GM23248 (cell line): Measurements from ENCODE around the gene KCP. TPM values are rescaled to one million over a fixed set of nuclear protein-coding genes. Genes with fewer than 3 reads are reported as not detected.

Source experiments
- DNase-seq: peaks from one replicate; pipeline ENCODE4 v3.0.0-alpha.2; 2015
- H2AFZ ChIP-seq: fragments of 200-600 bp; sonication (generic); 2 replicates; pipeline ENCODE4 v1.6.1; 2016; ENCODE audit warnings: antibody characterized with exemption
- H3F3A ChIP-seq: fragments of 200-600 bp; sonication (generic); 2 replicates; pipeline ENCODE4 v1.6.1; 2016; ENCODE audit warnings: mild to moderate bottlenecking, antibody characterized with exemption, mixed run types; ENCODE audit not compliant: insufficient read depth
- H3K27ac ChIP-seq: fragments of 200-600 bp; sonication (generic); 2 replicates; pipeline ENCODE4 v1.5.1; 2016; ENCODE audit warnings: mild to moderate bottlenecking
- H3K27me3 ChIP-seq: fragments of 200-600 bp; sonication (generic); replicated peaks from 2 replicates; pipeline ENCODE4 v1.6.1; 2016; ENCODE audit warnings: mild to moderate bottlenecking; ENCODE audit not compliant: insufficient read depth
- H3K36me3 ChIP-seq: fragments of 200-600 bp; sonication (generic); 2 replicates; pipeline ENCODE4 v1.6.1; 2016; ENCODE audit warnings: low read depth, mild to moderate bottlenecking
- H3K4me1 ChIP-seq: fragments of 200-600 bp; sonication (generic); 2 replicates; pipeline ENCODE4 v1.6.1; 2016; ENCODE audit warnings: mild to moderate bottlenecking; ENCODE audit not compliant: insufficient read depth
- H3K4me2 ChIP-seq: fragments of 200-600 bp; sonication (generic); one replicate; pipeline ENCODE4 v1.6.1; 2016; ENCODE audit warnings: mild to moderate bottlenecking; ENCODE audit not compliant: unreplicated experiment
- H3K4me3 ChIP-seq: fragments of 200-600 bp; sonication (generic); 2 replicates; pipeline ENCODE4 v1.5.1; 2016; ENCODE audit warnings: mild to moderate bottlenecking
- H3K79me2 ChIP-seq: fragments of 200-600 bp; sonication (generic); 2 replicates; pipeline ENCODE4 v1.6.1; 2016; ENCODE audit warnings: mild to moderate bottlenecking; ENCODE audit not compliant: insufficient read depth
- H3K9ac ChIP-seq: fragments of 200-600 bp; sonication (generic); 2 replicates; pipeline ENCODE4 v1.6.1; 2016; ENCODE audit warnings: mild to moderate bottlenecking
- H3K9me2 ChIP-seq: fragments of 200-600 bp; sonication (generic); 2 replicates; pipeline ENCODE4 v1.6.1; 2016; ENCODE audit warnings: mixed run types, mild to moderate bottlenecking, moderate library complexity; ENCODE audit not compliant: insufficient read depth
- H3K9me3 ChIP-seq: fragments of 200-600 bp; sonication (generic); one replicate; pipeline ENCODE4 v1.6.1; 2017; ENCODE audit warnings: low read depth
- H4K20me1 ChIP-seq: fragments of 200-600 bp; sonication (generic); 2 replicates; pipeline ENCODE4 v1.6.0; 2016; ENCODE audit not compliant: insufficient read depth
- EZH2 ChIP-seq: fragments of 200-600 bp; sonication (generic); IDR thresholded peaks from 2 replicates; pipeline ENCODE4 v1.6.1; 2018; ENCODE audit warnings: antibody characterized with exemption, mild to moderate bottlenecking; ENCODE audit not compliant: insufficient read depth, poor library complexity, severe bottlenecking
- EZH2phosphoT487 ChIP-seq: fragments of 200-600 bp; sonication (generic); IDR thresholded peaks from 2 replicates; pipeline ENCODE4 v1.6.1; 2018; ENCODE audit warnings: antibody characterized with exemption, moderate library complexity, mild to moderate bottlenecking, low read depth; ENCODE audit not compliant: insufficient read depth
- WGBS, 2 experiments: methylation state at CpG; one replicate each; pipeline ENCODE4 v1.1.6; 2015 to 2017; ENCODE audit warnings: low lambda C conversion rate in 2 of 2, low coverage in 1 of 2; ENCODE audit errors: missing lambda C conversion rate in 2 of 2; 5-methylcytosine and 5-hydroxymethylcytosine counted together
- in situ Hi-C: fragments of 300-500 bp; cut with MboI; formaldehyde crosslinking; loops from 2 replicates; pipeline ENCODE4 v1.15.0; 2020
- polyA plus RNA-seq: library from polyadenylated mRNA; unstranded; fragments of >200 nt; fragmentation: Nextera tagmentation; extraction: Ambion mirVana; gene quantifications from 2 replicates; pipeline ENCODE4 v1.2.1, GENCODE V29; 2016
- total RNA-seq: library from RNA; depleted of rRNA; stranded (reverse); fragments of >200 nt; shearing (Covaris generic); gene quantifications from 2 replicates; pipeline ENCODE4 v1.2.3, GENCODE V29; 2014

KCP gene
- total and polyA plus RNA-seq, 2 experiments from 2014 or later: 0.10 TPM; not detected in 1

DNA sequence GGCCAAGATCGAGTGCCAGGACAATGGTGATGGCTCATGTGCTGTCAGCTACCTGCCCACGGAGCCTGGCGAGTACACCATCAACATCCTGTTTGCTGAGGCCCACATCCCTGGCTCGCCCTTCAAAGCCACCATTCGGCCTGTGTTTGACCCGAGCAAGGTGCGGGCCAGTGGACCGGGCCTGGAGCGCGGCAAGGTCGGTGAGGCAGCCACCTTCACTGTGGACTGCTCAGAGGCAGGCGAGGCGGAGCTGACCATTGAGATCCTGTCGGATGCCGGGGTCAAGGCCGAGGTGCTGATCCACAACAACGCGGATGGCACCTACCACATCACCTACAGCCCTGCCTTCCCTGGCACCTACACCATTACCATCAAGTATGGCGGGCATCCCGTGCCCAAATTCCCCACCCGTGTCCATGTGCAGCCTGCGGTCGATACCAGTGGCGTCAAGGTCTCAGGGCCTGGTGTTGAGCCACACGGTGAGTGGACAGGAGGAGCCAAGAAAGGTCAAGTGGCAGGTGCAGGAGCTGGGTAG, 65.7 kb downstream of the KCP start:
- Histone ChIP-seq H3K27ac (no peak overlapping the region), H4K20me1 (no peaks in the 10 kb centered on the region), H3K4me1 (peaks cover 7% of the 10 kb centered on the region; the same call in 1 of the 2 replicates), H3F3A (peaks cover 28% of the 10 kb centered on the region; the same call in 1 of the 2 replicates), H3K9me3 (no peaks in the 10 kb centered on the region), H3K27me3 (no peaks in the 10 kb centered on the region), H3K9me2 (no peaks in the 10 kb centered on the region), H3K36me3 (peaks cover 66% of the 10 kb centered on the region; the same call in 1 of the 2 replicates), H2AFZ (no peak overlapping the region), H3K4me3 (no peak overlapping the region), H3K79me2 (0 out of 2 replicates have a peak, but pooled peaks cover 2% of the 10 kb centered on the region), H3K9ac (no peak overlapping the region), H3K4me2 (no peak overlapping the region)
- TF ChIP-seq EZH2 (no peak), EZH2phosphoT487 (no peak)
- in situ Hi-C loops: no loop called here
- DNase-seq: no peak
- 89% methylated on average over 25 of the region's 25 CpGs for WGBS, 2 experiments

DNA sequence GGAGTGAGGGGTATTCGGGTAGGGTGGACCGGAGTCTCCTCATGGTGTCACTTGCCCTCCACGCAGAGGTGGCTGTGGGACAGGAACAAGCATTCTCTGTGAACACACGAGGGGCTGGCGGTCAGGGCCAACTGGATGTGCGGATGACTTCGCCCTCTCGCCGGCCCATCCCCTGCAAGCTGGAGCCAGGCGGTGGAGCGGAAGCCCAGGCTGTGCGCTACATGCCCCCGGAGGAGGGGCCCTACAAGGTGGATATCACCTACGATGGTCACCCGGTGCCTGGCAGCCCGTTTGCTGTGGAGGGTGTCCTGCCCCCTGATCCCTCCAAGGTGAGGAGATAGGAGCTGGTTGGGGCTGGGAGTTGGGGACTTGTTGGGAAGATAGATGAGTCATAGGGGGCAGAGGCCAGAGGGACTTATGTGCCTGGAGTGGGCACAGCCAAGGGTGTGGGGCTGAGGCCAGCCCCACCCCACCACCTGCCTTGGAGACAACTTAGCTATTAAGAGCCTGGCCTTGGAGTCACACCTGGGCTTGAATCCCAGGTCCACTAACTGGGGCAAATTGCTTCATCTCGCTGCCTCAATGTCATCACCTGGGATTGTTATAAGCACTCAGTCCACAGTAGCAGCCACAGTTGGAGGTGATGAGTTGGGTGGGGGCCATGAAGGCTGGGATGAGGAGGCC, 66.4 kb downstream of the KCP start:
- H3K4me2 ChIP-seq: no peak overlapping the region
- in situ Hi-C loops: no loop called here
- no peak overlapping the region for H2AFZ ChIP-seq
- no peak for DNase-seq
- no peak for TF ChIP-seq EZH2
- TF ChIP-seq EZH2phosphoT487: no peak
- peaks cover 30% of the 10 kb centered on the region; the same call in 1 of the 2 replicates for H3F3A ChIP-seq
- H3K9me2 ChIP-seq: no peaks in the 10 kb centered on the region
- WGBS, 2 experiments: 91 to 93% methylated on average over 17 of the region's 17 CpGs
- peaks cover 9% of the 10 kb centered on the region; the same call in 1 of the 2 replicates for H3K79me2 ChIP-seq
- H3K9me3 ChIP-seq: no peaks in the 10 kb centered on the region
- H3K36me3 ChIP-seq: peaks cover 73% of the 10 kb centered on the region; the same call in 1 of the 2 replicates
- no peaks in the 10 kb centered on the region for H4K20me1 ChIP-seq
- no peak overlapping the region for H3K4me3 ChIP-seq
- peaks cover 7% of the 10 kb centered on the region; the same call in 1 of the 2 replicates for H3K4me1 ChIP-seq
- no peak overlapping the region for H3K27ac ChIP-seq
- no peak overlapping the region for H3K9ac ChIP-seq
- H3K27me3 ChIP-seq: no peaks in the 10 kb centered on the region

DNA sequence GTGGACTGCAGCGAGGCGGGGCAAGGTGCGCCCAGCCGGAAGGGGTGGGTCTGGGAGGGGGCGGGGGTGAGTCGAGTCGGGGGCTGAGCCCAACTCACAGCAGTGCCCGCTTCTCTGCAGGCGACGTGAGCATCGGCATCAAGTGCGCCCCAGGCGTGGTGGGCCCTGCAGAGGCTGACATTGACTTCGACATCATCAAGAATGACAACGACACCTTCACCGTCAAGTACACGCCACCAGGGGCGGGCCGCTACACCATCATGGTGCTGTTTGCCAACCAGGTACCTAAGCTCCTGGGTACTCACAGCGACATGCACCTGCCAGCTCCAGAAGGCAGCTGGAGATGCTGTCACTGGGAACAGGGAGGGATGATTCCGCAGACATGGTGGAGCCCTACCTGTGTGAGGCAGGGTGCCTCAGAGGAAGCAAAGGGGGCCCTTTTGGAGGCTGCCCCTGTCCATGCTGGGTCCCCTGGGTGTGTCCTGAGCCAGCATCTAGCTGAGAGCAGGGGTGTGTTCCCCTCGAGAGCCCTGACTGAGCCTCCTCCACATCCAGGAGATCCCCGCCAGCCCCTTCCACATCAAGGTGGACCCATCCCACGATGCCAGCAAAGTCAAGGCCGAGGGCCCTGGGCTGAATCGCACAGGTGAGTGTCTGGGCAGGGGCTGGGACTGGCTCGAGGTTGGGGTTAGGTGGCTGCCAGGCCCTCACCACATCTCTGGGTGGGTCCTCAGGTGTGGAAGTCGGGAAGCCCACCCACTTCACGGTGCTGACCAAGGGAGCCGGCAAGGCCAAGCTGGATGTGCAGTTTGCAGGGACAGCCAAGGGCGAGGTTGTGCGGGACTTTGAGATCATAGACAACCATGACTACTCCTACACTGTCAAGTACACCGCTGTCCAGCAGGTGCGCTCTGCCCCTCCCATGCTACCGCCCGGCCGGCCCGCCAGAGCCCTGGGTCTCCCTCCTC, 67.6 kb downstream of the KCP start:
- H3K36me3 ChIP-seq: peaks cover 85% of the 10 kb centered on the region; the same call in 1 of the 2 replicates
- H3K4me2 ChIP-seq: no peak overlapping the region
- H3K79me2 ChIP-seq: peaks cover 20% of the 10 kb centered on the region; the same call in 1 of the 2 replicates
- no peak overlapping the region for H3K4me3 ChIP-seq
- no peak for DNase-seq
- WGBS, 2 experiments: 95 to 98% methylated on average over 30 to 37 of the region's 38 CpGs
- peaks cover 7% of the 10 kb centered on the region; the same call in 1 of the 2 replicates for H3K4me1 ChIP-seq
- TF ChIP-seq EZH2 (no peak), EZH2phosphoT487 (no peak)
- H3F3A ChIP-seq: peaks cover 34% of the 10 kb centered on the region; the same call in 1 of the 2 replicates
- no peak overlapping the region for H3K9ac ChIP-seq
- H3K9me2 ChIP-seq: no peaks in the 10 kb centered on the region
- no peaks in the 10 kb centered on the region for H3K27me3 ChIP-seq
- H3K27ac ChIP-seq: no peak overlapping the region
- H3K9me3 ChIP-seq: no peaks in the 10 kb centered on the region
- in situ Hi-C loops: no loop called here
- no peaks in the 10 kb centered on the region for H4K20me1 ChIP-seq
- no peak overlapping the region for H2AFZ ChIP-seq
